NCI-H774 (cell line): ENCODE measurements around the gene FGF8.

Experiments
- DNase-seq: peaks from one replicate; lab custom pipeline; 2025; lab: John Stamatoyannopoulos, UW

The FGF8 gene

DNA sequence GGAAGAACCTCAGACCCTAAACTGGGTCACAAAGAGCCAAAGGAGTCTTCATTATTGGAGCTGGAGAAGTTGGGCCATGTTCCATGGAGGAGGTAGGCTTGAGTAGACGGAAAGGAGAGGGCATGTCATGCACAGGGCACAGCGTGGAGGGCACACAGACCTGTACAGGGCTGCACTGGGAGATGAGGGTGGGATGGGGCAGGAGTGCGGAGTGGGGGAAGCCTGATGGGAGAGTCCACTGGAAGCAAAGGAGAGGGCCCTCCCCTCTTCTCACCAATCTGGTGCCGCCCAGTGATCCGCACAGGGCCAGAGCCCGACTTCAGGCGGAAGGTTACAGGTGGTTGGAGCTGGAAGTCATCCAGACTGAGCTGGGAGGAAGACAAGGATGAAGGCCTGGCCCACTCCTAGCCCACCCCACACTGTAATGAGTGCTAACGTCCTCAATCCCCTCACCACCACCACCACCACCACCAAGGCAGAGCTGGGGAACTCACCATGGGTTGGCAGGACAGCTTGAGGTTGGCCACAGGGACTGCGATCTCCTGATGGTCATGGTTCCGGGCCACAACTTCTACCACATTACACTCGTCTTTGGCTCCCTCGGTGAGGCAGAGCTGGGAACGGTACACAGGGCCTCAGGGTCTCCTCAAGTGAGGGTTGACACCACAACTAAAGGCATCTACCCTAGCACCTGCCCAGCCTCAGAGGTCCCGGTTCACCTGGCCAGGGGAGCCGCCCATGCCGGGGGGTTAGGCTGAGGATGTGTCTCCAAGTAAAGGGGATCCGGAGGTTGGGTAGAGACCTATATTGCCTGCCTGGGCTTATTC is 6.3 kb upstream of the FGF8 start:
- no peak for DNase-seq

DNA sequence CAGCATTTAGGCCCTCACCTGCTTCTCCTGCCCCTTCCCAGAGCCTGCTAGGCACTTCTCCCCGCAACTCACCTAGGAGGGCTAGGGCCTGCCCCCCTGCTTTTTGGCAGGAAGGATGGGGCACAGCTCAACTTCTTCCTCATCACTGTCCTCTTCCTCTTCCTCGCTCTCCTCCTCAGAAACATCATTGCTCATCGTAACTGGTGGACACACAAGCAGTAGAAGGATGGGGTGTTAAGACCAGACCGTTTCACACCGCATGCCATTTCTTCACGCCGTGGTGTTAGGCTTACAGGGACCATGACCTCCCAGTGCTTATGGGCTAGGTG is 5.7 kb upstream of the FGF8 start:
- DNase-seq = no peak

DNA sequence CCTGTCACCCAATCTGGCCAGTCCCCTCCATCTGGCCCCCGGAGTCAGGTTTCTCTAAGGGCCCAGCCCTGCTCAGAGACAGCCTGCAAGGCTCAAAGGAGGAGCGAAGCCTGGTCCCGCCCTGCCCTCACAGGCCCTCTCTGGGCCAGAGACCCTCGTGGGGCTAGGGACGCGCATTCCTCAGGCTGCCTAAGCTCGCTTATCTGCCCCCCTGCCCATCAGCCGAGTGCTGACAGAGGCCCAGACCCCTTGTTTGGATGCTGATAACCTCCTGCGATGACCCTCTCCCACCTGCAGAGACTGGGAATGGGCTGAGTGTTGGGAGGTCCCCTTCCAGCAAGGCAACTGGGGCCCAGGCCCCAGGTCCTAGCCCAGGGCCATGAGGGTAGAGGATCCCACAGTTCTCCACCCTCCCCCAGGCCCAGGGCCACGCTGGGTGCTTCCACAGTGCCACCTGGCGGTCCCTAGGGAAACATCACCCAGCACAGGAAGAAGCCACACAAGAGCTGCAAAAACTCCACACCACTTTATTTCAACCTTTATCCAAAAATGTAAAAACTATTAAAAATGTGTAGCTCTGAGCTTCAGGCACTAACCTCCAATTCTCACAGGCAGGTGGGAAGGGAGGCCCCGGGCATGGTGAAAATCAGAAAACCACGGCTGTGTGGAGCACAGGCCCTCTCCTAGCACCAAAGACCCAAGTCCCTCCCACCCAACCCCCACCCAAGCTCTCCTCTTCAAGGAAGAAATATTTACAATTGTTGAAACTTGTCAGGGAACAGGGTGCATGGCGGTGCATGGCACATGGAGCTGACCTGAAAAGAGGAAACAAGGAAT is 5.1 kb upstream of the FGF8 start:
- DNase-seq = no peak

DNA sequence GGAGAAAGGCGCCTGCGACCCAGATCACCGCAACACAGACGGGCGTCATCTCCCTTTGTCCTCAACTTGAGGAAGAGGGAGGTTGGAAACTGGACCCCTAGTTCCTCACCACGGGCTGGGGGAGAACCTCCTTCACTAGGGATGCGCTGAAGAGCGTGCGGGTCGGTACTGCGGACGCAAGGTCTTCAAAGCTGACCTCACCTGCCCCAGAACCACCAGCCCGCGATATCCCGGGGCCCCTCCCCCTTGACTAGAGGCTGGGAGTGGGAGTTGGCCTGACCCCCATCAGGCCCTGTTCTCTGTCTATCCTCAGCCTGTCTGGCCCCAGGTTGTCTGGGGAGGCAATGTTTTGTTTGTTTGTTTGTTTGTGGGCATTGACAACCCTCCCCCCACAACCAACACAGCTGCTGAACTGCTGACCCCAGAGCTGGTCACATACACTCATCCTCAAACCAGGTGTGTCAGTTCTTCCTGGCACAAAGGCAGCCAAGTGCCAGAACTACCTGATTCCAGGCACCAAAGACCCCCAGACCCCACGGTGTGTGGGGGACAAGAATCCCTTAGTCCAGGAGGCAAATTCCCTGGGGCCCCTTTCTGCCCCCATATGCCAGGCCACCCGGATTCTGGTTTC is 4.4 kb upstream of the FGF8 start:
- no peak for DNase-seq

DNA sequence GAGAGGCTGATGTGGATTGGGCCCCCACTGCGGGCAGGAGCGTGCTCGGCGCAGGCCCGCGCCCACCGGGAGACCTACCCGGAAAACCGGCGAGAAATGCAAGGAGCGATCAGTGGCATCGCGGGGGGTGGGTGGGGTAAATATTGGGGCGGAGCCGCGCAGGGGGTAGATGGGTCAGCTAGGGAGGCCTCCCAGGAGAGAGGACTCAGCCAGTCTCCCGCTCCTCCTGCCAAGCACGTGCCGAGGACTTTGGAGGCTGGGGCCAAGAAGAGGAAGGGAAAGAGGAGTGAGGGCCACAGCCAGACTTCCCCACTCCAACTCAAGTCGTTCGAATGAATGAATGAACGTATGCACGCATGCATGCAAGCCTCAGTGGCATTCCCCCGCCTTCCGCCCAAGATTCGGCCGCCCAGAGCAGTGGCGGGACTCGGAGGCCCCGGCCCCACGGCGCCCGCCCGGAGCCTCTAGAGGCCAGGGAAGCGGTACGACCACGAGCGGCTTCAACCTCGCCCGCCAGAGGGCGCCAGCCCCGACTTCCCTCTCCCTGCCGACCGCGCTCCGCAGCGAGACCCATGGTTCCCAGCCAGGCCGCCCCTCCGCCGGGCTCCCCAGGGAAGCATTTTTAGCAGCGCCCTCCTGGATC is 3.8 kb upstream of the FGF8 start:
- DNase-seq = peak; percentile 13

DNA sequence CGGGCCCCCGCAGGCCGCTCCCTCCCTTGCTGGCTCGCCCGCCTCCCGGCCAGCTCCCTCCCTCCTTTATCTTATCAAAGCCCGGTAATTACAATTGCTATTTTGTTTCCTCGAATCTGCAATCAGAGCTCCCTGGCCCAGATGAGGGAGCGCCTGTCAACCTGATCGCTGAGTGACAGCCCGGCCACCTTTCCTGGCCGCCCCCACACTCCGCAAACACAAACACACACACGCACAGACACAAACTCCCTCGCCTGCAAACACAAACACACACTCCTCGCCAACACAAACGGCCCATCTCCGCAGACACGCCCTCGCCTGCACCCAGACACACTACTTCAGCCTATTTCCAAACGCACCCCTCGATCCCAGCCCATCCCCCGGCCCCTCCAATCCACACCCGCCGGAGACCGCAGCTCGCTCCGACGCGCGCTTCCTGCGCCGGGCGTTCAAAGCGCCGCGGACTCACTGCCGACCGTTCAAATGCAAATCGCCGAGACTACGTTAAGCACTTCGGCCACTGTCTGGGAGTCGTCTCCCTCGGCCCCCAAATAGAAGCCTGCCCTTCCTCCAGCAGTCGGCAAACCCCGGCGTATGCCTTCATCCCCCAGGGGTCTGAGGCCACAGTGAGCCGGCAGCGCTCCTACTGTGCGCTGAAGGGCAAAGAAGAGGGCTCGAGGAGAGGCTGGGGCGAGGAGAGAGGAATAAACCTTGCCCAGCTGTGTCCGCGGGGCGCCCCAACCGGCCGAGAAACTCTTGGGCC is 3.0 kb upstream of the FGF8 start:
- no peak for DNase-seq

DNA sequence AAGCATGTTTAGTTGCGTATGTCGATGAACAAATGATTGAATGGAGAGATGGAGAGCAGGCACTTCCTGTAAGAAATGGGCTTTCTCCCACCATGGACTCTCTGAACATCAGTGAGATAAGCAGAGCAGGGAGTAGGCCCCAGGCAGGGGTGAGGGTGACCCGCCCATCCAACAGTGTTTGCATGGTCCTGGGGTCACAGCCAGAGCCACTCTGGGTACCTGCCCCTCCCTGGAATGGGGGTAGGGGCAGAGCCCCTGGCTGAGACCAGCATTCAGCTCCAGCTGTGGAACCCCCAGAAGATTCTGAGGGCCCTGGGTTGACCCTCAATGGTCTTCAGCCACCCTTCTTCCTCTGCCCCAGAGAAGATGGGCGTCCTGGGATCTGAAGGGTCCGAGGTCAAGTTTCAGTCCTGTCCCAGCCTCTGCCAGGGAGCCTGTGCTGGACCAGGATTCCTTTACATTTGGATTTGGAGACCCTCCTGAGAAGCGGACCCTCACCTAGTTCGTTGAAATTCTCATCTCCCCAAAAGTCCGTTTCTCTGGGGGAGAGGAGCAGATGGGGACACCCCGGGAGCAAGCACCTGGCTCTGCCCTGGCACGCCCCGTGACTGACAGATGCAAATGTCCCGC is 2.4 kb upstream of the FGF8 start:
- DNase-seq = no peak

DNA sequence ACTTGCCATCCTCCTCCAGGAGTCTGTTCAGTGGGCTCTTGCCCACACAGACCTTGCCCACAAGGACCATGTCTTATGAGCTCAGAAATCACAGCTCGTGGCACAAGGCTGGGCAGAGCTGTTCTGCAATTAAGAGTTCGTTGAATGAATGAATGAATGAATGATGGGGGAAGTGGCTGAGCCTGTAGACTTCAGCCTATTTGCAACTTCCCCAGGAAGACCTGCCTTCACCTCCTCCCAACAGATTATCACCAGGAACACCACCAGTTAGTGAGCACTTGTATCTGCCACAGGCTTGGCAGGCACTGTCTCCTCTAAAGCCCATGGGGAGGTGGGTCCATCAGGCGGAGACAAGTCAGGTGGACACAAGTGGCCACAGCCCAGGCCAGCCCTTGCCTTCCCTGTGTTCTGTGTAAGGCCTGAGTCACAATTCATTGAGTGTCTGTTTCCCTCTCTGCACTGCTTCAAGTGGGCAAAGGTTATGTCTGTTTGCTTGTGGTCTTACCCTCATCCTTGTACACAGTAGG is 1.8 kb upstream of the FGF8 start:
- no peak for DNase-seq

DNA sequence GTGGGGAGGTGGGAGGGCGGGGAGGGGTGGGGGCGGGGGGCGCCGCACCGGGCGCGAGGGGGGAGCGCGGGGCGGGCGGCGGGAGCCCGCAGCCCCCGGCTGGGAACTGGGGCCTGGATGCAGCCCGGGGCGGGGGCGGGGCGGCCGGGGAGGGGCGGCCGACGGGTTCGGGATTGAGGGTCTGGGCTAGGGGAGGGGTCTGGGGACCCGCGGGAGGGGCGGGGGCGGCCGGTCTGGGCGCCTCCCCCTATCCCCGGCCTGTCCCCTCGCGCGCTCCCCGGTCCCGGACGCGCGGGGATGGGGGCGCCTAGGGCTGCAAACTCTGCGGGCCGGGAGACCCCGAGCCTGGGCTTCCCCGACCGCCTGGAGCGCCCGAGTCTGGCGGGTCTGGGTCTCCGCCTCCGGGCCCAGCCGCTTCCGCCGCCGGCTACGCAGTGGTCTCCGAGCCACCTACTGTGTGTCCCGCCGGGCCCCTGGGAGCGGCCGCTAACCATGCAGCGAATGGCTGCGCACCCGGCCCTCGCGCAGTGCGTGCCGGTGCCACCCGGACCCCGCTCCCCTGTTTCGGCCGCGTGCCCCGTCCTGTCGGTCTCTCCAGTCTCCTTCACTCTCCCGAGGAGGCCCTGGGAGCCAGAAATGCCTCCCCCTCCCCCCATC is 375 bp upstream of the FGF8 start:
- no peak for DNase-seq

DNA sequence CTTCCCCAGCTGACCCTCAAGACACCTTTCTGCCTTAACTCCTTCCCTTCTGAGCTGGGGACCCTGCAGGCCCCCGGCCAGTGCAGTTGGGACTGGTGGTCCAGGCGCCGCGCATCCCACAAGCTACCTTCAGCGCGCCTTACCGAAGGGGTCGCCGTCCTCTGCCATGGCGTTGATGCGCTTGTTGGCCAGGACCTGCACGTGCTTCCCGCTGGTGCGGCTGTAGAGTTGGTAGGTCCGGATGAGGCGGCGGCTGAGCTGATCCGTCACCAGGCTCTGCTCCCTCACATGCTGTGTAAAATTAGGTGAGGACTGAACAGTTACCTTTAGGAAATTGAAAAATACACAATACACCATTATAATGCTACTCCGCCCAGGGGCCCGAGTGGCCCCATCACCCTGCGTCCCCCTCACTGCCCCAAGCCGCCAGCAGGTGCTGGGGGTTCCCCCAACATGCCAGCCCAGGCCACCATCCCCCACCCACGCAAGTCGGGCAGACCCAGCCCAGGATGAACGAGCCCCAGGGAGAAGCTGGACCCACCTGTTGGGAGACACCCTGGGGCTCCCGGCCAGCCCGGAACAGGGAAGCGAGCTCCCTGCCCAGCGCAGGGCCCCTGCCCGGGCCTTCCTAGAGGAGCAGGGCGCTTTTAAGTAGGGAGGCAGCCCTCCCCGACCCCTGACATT is 1.2 kb downstream of the FGF8 start:
- no peak for DNase-seq

DNA sequence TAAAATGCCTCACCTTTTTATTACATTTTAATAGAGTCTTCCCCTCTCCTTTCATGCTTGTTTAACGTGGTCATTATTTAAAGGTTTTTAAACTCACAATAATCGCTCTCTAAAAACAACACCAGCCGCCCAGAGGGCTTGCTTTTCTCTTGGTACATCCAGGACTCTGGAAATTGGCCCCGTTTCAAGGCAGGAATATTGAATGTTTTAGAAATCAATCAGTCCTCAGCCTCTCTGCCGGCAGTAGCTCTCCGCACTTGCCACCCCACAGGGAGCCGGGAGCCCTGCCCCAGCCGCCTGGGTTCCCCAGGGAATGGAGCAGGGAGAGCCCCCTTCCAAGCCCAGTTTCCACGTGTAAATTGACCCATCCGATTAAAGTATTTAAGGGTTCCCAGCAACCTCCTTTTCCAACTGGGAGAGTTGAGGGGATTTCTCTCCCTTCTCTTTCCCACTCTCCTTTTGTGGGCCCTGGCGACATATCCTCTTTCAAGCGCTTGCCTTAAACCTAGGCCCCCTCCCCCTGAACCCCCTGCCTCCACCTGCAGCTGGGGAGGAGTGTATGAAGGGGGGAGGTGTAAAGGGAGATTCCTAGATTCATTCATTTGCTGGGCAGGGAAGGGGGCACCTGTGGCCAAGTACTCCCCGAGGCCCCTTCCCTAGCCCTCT is 1.9 kb downstream of the FGF8 start:
- DNase-seq = no peak

DNA sequence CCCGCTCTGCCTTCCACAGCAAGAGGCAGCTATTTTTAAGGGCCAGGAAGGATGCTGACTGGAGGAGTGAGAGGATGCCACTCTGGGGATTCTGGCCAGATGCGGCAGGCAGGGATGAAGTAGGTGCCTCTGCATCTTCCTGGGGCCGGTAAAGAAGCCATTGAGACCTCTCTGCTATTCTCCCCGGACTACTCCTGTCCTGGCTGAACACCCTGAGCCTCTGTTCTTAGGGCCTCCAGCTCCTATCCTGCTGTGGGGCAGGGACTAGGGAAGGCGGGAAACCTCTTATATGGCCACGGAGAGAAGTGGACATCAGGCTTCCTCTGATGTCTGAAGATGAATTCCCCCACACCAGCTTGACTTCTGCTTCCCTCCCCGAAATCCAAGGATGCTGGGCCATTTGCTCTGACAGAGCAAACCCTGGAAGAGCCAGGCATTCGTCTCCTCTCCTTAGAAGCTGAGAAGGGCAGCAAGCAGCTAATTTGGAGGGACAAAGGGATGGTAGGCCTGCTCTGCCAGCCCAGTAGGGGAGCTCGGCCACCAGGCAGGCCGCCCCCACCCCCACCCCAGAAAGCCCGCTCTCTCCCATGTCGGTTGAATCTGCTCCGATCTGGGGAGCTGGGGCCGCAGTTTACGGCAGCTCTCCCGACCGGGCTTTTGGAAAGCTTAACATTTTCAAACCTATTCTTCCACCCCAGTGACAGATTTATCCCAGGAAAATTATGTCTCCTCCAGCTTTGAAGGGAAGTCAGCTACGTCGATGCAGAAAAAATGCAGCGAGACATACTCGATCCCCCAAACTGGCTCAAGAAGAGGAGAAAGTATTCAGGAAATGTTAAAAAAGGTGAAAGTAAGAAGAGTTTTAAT is 2.8 kb downstream of the FGF8 start:
- DNase-seq = no peak

DNA sequence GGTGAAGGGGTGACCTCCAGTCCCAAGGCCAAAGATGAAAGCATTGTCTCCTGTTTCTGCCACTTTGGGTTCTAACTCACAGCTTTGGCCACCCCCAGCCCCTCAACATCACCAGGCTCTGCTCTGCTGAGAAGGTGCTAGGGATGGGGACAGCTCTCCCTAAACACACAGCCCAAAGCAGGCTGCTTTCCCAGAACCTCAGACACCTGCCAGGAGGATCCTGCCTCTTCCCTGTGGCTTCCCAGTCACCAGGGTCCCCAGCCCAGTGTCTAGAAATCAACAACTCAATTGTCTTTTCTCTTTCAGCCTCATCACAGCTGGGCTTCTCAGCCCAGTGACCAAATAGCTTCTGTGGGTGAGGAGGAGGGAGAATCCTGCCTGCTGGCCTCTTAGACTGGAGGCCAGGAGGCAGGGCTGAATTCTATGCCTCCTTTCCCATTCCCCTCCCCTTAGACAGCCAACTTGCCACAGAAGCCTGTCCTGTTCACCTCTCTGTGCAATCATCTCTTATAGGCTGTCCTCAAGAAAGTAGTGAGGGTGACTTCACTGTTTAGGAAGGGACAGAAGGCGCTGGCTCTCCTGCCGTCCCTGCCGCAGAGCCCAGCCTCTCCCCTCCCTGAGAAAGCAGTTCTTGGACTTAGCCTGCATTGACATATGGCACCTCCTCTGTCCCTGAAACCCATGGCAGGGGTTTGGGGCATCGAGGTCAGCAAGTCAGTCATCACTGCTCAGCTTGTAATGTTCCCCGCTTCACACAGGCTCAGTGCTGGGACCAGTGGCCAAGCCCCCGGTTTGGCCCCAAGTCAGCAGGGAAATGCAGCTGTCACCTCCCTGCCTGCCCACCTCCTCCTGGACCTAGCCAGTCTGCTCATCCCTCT is 3.7 kb downstream of the FGF8 start:
- no peak for DNase-seq

DNA sequence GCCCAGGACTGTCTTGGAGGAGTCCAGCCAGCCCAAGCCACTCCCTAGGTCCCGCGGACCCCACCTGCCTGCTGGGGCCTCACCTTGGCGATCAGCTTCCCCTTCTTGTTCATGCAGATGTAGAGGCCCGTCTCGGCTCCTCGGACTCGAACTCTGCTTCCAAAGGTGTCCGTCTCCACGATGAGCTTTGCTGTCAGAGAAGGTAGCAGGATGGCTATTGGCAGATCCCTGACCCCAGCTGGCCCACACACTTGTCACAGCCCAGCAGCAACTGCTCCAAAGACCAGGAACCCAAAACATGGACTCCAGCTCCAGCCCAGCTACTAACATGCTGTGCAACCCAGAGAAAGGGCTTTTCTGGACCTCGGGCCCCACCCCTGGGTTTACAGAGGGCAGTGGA is 4.5 kb downstream of the FGF8 start:
- DNase-seq = no peak

DNA sequence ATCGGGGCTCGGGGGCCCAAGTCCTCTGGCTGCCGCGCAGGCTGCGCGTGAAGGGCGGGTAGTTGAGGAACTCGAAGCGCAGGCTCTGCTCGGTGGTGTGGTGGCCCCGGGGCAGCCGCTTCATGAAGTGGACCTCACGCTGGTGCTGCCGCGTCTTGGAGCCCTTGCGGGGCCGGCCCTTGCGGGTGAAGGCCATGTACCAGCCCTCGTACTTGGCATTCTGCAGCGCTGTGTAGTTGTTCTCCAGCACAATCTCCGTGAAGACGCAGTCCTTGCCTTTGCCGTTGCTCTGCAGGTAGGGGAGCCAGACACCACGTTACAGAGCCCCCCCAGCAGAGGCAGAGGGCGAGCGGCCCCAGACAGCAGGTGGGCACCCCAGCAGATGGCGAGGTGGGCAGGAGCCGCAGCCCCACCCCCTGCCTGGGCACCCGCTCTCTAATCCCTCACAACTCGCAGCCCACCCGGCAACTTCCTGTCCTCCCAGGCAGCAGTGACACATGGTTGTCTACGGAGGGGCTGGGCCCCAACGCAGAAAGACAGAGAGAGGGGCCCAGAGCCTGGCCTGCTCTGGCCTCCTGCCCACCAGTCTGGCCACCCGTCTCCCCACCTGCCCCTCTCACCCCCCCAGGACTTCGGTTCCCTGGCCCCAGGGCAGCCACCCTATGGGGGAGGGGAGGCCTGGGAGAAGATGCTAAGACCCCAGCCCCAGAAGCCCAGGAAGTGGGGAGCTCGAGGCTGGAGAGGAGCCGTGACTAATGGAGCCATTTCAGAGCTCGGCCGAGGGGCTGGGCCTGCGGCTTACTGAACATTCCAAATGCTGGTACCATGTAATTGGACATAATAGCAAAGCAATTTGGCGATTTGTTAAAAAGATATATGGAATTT is 5.3 kb downstream of the FGF8 start:
- DNase-seq = no peak

DNA sequence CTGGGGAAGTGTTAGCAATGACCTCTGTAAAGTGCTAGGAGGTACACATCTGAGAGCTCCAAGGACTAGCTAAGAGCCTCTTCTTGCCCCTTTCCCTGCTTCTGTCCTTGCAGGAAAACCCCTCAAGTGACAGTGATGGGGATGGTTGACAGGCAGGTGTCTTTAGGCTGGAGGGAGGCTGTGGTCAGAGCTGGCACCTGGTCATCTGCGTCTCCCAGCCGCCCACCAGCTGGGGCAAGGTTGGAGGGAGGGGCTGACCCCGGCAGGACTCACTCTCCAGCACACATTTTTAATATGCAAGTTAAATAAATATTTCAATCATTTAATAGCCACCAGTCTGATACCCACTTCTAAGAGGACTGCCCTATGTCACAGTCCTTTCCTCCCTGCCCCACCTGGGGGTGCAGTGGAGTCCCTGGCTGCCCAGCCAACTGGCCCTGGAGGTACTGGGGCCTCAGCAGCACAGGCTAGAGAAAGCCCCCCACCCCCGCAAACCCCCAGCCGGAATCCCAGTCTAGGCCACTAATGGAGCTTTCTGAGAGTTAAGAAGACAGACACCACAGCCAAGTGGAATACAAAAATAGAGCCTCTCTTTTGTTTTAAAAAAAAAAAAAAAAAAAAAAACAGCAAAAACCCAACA is 6.3 kb downstream of the FGF8 start:
- no peak for DNase-seq
